Kidney (tissue), 14 donors: ENCODE results near the gene ALPP. TPM values are rescaled to one million over a fixed set of nuclear protein-coding genes. Genes with fewer than 3 reads are reported as not detected.

Experiments used
- DNase-seq, 5 donors: peaks; one replicate each; pipeline ENCODE4 v3.0.0-alpha.2; 2013 to 2020
- FAIRE-seq: peaks from 2 replicates; lab custom pipeline; 2012; peaks lifted over from hg19 to GRCh38; lab: Jason Lieb, UNC
- H3K27ac ChIP-seq, 2 donors: one replicate each; pipeline ENCODE4 v1.7.0; 2013; ENCODE audit warnings: low read depth in 2 of 2, low read length in 2 of 2, inconsistent platforms in 1 of 2
- H3K27me3 ChIP-seq: one replicate; pipeline ENCODE4 v1.7.1; 2013; ENCODE audit warnings: low read length, inconsistent platforms; ENCODE audit not compliant: control insufficient read depth, insufficient read depth
- H3K36me3 ChIP-seq, 3 donors: one replicate each; pipeline versions ENCODE4 v1.7.0 to v1.7.1; 2013; ENCODE audit warnings: low read length in 3 of 3, control low read depth in 1 of 3, inconsistent platforms in 1 of 3; ENCODE audit not compliant: insufficient read depth in 3 of 3, control insufficient read depth in 2 of 3
- H3K4me1 ChIP-seq, 3 donors: one replicate each; pipeline versions ENCODE4 v1.7.0 to v1.7.1; 2013; ENCODE audit warnings: low read length in 3 of 3, inconsistent platforms in 1 of 3, low read depth in 1 of 3; ENCODE audit not compliant: control insufficient read depth in 2 of 3, insufficient read depth in 2 of 3
- H3K4me3 ChIP-seq, 3 donors: one replicate each; pipeline versions ENCODE4 v1.7.0 to v1.8.1; 2013; ENCODE audit warnings: low read length in 3 of 3, control low read depth in 1 of 3, inconsistent platforms in 1 of 3
- H3K9ac ChIP-seq, 3 donors: one replicate each; pipeline versions ENCODE4 v1.7.0 to v1.7.1; 2013; ENCODE audit warnings: low read length in 3 of 3, control low read depth in 1 of 3, inconsistent platforms in 1 of 3
- H3K9me3 ChIP-seq, 3 donors: one replicate each; pipeline versions ENCODE4 v1.7.0 to v1.7.1; 2013; ENCODE audit warnings: low read length in 3 of 3, control low read depth in 1 of 3, inconsistent platforms in 1 of 3; ENCODE audit not compliant: control insufficient read depth in 2 of 3, insufficient read depth in 1 of 3
- CTCF ChIP-seq: IDR thresholded peaks from 3 replicates; pipeline ENCODE4 v1.5.1; 2012; ENCODE audit warnings: mild to moderate bottlenecking, moderate library complexity, borderline replicate concordance; ENCODE audit not compliant: insufficient read depth; ENCODE audit errors: extremely low read depth
- intact Hi-C: fragments of 100-400 bp; cut with DNase I; formaldehyde crosslinking; loops from one replicate; pipeline ENCODE4 v1.11.1; 2022
- polyA plus RNA-seq: library from polyadenylated mRNA; stranded (reverse); fragments of 350-450 nt; fragmentation: Illumina TruSeq; extraction: RNeasy Lipid Tissue Mini Kit (QIAGEN cat#74804); gene quantifications from one replicate; pipeline ENCODE4 v1.2.3, GENCODE V29; 2014; ENCODE audit warnings: low read depth, low replicate concordance; ENCODE audit not compliant: insufficient read depth
- total RNA-seq: library from RNA; stranded (reverse); fragmentation: NEBNext Ultra II Directional; extraction: Animal tissue kit (Norgen Biotek cat#: 25700); gene quantifications from one replicate; pipeline ENCODE4 v1.2.1, GENCODE V29; 2021
- donor health status: control.
- donor health status: control.
- donor health status: control.
- donor health status: control.
- donor health status: control.
- donor health status: DM: yes; HTN: yes; CAD: no.
- donor health status: Normal renal cell carcinoma (clear cell type).

Gene ALPP
- total and polyA plus RNA-seq, 2 donors from 2014 or later: not detected

- Histone ChIP-seq H3K4me3 (no peak overlapping the region), H3K9ac (no peak overlapping the region), H3K27me3 (no peaks in the 10 kb centered on the region), H3K36me3 (no peaks in the 10 kb centered on the region), H3K9me3 (no peaks in the 10 kb centered on the region), H3K27ac (no peak overlapping the region), H3K4me1 (no peaks in the 10 kb centered on the region)
- FAIRE-seq: no peak
- TF ChIP-seq CTCF: no peak
- intact Hi-C loops: no loop called here
- no peak for DNase-seq
Measured at GRCh38 chr2:232374356-232374755, 4.2 kb upstream of the ALPP start.

GRCh38 chr2:232375164-232375563 lies 3.4 kb upstream of the ALPP start:
- Histone ChIP-seq H3K9me3 (no peaks in the 10 kb centered on the region), H3K4me3 (no peak overlapping the region), H3K27ac (no peak overlapping the region), H3K36me3 (no peaks in the 10 kb centered on the region), H3K9ac (no peak overlapping the region), H3K4me1 (no peaks in the 10 kb centered on the region), H3K27me3 (no peaks in the 10 kb centered on the region)
- DNase-seq (no peak), FAIRE-seq (no peak)
- no peak for TF ChIP-seq CTCF
- intact Hi-C loops: no loop called here

GRCh38 chr2:232376260-232376659 lies 2.3 kb upstream of the ALPP start:
- no peaks in the 10 kb centered on the region for H3K27me3 ChIP-seq
- no peak for FAIRE-seq
- no peak overlapping the region for H3K9ac ChIP-seq
- no peak overlapping the region for H3K4me3 ChIP-seq
- TF ChIP-seq CTCF: no peak
- H3K36me3 ChIP-seq: no peaks in the 10 kb centered on the region
- H3K9me3 ChIP-seq: no peaks in the 10 kb centered on the region
- no peak for DNase-seq
- H3K27ac ChIP-seq: no peak overlapping the region
- intact Hi-C loops: no loop called here
- H3K4me1 ChIP-seq: no peaks in the 10 kb centered on the region

GRCh38 chr2:232376713-232377112 lies 1.8 kb upstream of the ALPP start:
- no peak overlapping the region for H3K4me3 ChIP-seq
- no peak for FAIRE-seq
- intact Hi-C loops: no loop called here
- no peak for DNase-seq
- H3K9me3 ChIP-seq: no peaks in the 10 kb centered on the region
- H3K36me3 ChIP-seq: no peaks in the 10 kb centered on the region
- H3K9ac ChIP-seq: no peak overlapping the region
- peaks cover 2% of the 10 kb centered on the region for H3K27me3 ChIP-seq
- TF ChIP-seq CTCF: no peak
- H3K4me1 ChIP-seq: no peaks in the 10 kb centered on the region
- H3K27ac ChIP-seq: no peak overlapping the region
